NCI-H345 treated with DMSO at 0.1 percent for 48 hours (cell line): ENCODE data around the gene PPP1R14C.

ENCODE experiments used
- DNase-seq: peaks from one replicate; lab custom pipeline; 2025; ENCODE audit not compliant: unreplicated experiment; lab: John Stamatoyannopoulos, UW

PPP1R14C gene

DNA sequence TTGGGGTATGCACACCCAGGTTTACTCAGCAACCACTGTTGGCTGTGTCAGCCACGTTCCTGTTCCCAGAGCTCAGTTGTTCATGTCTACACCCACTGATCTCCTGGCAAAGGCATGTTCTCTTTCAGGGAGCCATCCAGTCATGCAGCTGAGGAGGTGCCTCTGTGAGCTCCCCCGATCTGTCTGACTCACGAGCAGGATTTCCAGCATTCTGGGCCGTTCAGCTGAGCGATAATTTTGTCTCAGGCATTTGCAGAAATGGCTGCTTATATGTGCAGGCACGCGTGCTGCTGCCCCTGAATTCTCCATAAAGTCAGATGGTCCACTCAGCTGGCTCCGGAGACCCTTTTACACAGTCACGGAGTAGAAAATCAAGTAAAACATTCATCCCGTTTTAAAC lies 147.6 kb downstream of the PPP1R14C start:
- DNase-seq = no peak

- no peak for DNase-seq
Observed at GRCh38 chr6:150291968-150292710, 149.3 kb downstream of the PPP1R14C start.

DNA sequence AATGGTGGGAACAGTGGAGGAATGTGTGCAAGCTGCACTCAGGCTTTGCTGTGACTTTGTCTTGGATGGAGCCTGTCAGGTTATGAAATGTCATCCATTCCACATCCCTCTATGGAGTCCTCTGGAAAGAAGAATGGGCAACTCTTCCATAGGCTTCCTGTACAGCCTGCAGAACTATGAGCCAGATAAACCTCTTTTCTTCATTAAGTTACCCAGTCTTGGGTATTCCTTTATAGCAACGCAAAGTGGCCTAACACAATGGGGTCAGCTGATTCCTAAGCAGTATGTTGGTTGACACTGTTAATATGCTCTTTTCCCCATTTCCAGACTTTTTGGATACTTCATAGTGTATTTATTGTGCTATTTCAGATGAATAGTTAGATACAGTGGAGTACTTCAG lies 150.2 kb downstream of the PPP1R14C start:
- DNase-seq = no peak

- DNase-seq = no peak
Observed at GRCh38 chr6:150293423-150294173, 150.8 kb downstream of the PPP1R14C start.

DNA sequence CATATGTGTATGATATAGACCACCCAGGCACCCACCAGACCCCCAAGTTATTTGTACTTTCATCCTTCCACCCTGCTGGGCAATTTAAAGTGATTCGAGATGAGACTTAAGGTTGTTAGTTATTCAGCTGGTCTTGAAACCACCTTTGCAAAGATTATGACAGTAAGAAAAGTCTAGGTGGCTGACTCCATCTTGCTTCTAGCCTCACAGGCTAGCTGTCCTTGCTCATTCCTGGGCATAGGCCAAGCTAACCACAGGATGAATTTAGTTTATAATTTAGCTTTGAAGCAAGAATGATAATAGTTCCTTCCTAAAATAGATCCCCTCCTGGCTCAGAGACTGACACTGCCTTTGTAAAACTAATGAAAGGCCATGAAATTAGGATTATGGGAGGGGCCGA lies 154.0 kb downstream of the PPP1R14C start:
- DNase-seq = no peak

DNA sequence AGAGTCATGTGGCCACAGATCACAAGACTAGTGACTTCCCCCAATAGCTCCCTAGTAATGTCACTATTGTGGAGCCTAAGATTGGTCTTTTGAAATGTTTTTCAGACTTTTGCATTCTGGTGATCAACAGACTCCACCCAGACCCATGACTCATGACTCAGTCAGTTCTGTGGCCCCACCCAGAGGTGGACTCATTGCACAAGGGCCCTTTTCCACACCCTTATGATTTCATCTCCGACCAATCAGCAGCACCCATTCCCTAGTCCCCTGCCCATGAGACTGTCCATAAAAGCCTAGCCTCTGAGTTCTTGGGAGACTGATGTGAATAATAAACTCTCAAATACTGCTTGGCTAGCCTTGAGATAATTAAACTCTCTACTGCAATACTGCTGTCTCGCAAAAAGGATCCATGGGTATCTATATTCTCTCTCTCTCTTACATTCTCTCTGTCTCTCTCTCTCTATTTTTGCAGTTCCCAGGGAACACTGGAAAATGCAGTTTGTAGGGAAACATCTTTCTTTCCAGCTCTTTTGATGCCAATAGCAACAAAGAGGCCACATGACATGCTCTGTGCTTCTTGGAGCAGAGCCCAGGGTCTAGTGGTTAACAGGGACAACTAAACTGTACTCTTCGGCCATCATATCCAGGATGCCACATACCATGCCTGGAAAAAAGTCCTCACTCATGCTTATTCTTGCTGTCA lies 154.6 kb downstream of the PPP1R14C start:
- DNase-seq = no peak

- no peak for DNase-seq
Observed at GRCh38 chr6:150298030-150298380, 155.2 kb downstream of the PPP1R14C start.

DNA sequence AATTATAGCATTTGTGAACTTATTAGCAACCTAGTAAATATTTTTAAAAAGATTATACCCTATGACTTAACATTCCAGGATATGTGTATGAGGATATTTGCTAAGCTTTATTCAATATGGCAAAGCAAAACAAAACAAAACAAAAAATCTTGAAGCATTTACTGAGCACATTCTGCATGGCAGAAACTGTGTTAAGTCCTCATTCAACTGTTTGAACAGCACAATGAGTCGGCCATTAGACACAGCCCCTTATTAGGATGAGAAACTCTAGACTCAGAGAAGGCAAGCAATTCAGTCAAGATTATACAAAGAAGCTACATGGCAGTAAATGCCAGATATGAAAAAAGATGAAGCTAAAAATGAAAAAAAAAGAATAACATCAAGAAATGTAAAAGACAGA lies 155.8 kb downstream of the PPP1R14C start:
- no peak for DNase-seq
